GM19328 (cell line): Measurements from ENCODE around the gene TAF4.
"Not testable (repeated sequence)": the region's sequence is repeated elsewhere in the genome, so short reads cannot be mapped to it uniquely, and the experiment has no call there.

Source experiments
- ATAC-seq: cut with Tn5 transposase; IDR thresholded peaks from one replicate; pipeline ENCODE4 v1.9.1; 2021; ENCODE audit warnings: mild to moderate bottlenecking, moderate library complexity; ENCODE audit not compliant: unreplicated experiment

The TAF4 gene

DNA sequence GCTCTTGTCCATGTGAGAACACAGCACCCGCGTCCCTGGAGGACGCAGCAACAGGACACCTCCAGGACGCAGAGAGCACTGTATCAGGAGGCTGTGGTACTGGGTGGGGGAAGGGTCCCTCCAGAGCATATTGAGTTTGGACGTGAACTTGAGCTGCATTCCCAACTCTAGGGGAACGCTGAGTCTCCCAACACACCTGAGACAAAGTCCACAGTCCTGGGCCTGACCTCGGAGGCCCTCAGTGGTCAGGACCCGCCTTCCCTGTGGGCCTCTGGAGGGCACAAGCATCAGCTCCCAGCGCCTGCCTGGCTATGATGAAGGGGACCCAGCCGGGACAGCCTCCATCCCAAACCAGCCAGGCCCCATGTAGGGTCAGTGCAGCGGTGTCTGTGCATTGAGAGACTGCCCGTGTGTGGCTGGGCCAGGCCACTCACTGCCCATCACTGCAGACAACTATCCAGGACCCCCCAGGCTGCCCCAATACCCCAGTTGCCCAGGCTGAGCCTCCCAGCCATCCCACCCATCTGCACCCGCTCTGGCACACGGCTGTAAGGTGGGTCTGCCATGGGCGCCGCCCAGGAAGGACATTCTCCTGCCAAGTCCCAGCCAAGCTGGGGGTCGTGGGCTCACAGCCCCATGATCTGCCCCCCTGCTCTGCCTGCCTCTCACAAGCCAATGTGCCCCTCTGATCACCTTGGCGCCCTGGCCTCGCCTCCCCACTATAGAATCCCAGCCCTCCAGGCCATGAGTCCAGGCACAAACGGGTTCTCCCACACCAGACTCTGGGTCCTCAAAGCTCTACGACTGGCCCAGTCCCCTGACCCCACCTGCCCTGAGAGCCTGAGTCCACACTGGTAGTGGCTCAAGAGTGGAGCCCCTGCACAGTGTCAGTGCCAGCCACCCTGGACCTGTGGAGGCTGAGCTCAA is 115.7 kb downstream of the TAF4 start:
- no peak for ATAC-seq

DNA sequence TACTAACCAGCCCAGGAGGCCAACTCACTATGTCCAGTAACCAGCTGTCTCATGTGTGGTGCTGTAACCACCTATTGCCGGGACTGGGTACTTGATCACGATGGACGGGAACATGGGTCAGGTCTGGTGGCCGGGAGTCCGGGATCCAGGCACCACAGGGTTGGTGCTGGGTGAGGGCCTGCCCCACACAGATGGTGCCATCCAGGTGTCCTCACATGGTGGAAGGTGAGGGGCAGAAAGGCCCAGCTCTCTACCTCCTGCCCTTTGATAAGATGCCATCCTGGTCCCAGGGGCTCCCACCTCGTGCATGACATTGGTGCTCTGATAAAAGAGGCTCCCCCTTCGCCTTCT is 116.3 kb downstream of the TAF4 start:
- no peak for ATAC-seq

DNA sequence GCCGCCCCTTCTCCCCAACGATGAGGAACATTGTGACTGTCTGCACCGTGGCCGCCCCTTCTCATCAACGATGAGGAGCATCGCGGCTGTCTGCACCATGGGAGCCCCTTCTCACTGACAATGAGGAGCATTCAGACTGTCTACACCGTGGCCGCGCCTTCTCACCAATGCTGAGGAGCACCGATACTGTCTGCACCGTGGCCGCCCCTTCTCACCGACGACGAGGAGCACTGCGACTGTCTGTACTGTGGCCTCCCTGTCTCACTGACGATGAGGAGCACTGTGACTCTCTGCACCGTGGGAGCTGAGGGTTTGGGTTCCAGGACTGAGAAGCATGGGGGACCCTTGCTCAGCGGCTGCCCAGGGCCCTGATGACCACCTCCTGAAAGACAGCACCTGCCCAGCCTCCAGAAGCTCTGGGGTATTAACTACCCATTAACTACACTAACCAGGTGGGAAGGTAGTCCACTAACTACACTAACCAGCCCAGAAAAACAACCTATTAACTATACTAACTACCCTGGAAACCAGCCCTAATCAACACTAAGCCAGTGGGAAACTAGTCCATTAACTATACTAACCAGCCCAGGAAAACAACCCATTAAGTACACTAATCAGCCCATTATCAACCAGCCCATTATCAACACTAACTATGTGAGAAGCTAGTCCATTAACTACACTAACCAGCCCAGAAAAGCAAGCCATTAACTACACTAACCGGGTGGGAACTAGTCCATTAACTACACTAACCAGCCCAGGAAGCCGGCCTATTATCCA is 116.9 kb downstream of the TAF4 start:
- no peak for ATAC-seq

DNA sequence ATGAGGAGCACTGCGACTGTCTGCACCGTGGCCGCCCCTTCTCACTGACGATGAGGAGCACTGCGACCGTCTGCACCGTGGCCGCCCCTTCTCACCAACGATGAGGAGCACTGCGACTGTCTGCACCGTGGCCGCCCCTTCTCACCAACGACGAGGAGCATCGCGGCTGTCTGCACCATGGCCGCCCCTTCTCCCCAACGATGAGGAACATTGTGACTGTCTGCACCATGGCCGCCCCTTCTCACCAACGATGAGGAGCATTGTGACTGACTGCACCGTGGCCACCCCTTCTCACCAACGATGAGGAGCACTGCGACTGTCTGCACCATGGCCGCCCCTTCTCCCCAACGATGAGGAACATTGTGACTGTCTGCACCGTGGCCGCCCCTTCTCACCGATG is 117.6 kb downstream of the TAF4 start:
- ATAC-seq, result not testable (repeated sequence)

DNA sequence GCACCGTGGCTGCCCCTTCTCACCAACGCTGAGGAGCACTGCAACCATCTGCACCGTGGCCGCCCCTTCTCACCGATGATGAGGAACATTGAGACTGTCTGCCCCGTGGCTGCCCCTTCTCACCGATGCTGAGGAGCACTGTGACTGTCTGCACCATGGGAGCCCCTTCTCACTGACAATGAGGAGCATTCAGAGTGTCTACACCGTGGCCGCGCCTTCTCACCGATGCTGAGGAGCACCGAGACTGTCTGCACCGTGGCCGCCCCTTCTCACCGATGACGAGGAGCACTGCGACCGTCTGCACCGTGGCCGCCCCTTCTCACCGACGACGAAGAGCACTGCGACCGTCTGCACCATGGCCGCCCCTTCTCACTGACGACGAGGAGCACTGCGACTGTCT is 120.2 kb downstream of the TAF4 start:
- ATAC-seq, result not testable (repeated sequence)

DNA sequence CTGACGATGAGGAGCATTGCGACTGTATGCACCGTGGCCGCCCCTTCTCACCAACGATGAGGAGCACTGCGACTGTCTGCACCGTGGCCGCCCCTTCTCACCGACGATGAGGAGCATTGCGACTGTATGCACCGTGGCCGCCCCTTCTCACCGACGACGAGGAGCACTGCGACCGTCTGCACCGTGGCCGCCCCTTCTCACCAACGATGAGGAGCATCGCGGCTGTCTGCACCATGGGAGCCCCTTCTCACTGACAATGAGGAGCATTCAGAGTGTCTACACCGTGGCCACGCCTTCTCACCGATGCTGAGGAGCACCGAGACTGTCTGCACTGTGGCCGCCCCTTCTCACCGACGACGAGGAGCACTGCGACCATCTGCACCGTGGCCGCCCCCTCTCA is 120.7 kb downstream of the TAF4 start:
- not testable (repeated sequence) for ATAC-seq

DNA sequence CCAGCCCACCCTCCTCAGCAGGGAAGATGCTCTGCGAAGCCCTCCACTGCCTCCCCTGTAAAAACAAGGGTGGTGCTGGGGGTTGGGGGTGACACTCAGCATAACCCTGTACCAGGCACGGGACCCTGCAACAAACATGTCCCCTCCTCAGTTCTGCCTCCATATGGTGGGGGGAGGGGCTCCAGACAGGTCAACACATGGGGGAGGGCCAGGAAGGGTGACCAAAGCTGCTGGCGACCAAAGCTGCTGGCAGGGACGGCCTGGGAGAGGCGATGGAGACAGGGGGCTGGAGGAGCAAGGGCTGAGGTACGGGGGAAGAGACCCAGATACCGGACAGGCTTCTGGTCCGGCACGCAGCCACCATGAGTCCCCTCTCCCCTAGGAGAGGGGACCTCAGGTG is 123.2 kb downstream of the TAF4 start:
- no peak for ATAC-seq

DNA sequence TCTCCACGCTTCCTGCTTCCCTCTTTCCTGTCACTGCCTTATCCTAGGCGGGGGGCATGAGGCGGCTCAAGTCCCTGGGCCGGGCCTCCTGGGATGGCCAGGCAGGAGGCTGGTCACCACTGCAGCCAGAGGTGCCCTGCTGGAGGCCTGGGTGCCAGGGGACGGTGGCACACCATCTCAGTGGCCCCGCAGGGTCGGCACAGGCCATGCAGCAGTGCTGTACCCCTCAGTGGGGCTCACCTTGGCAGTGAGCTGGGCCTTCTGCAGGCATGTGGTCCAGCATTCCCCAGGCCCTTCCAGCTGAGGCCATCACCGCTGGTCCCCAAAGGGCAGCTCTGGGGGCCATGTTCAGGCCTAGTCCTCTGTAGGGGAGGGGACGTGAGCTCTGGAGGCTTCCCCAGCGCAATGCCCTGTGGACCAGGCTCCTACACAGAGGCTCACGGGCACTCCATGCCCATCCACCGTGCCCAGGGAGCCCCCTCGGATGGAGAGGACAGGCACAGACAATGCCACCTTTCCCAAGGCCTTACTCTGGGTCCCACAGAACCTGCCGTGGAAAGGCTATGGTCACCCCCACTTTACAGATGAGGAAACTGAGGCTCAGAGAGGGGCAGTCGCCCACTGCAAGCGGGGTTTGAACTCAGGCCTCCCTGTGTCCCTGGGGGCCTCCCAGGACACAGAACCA is 123.8 kb downstream of the TAF4 start:
- ATAC-seq, result no peak

DNA sequence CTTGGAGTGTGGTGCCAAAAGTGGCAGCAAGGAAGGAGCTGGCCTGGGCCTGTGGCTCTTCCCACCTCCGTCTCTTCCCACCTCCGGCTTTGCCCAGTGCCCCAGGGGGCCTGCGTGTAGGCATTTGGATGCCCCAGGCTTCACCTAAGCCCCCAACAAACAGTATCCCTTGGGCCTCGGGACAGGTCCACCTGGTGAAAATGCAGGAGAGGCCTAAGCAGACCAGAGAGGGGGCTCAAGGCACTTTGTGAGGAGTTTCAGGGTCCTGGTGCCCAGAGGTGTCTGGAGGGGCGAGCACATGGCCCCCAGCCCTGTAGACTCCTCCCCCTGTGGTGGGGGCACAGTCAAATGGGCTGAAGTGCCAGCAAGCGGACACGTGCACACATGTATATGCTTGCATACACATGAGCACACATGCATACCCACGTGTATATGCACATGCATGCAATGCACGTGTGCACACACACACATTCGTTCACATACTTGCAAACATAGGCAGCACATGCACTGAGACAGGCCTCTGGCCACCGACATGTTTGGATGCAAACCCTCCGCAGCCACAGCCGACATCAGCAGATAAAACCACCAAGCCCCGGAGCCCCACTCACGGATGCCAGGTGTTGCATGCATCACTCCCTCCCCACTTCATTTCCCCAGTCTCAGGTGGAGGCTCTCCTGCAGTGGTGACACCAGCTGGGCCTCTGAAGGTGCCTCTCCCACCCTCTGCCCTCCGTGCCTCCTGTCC is 124.5 kb downstream of the TAF4 start:
- ATAC-seq, result no peak

DNA sequence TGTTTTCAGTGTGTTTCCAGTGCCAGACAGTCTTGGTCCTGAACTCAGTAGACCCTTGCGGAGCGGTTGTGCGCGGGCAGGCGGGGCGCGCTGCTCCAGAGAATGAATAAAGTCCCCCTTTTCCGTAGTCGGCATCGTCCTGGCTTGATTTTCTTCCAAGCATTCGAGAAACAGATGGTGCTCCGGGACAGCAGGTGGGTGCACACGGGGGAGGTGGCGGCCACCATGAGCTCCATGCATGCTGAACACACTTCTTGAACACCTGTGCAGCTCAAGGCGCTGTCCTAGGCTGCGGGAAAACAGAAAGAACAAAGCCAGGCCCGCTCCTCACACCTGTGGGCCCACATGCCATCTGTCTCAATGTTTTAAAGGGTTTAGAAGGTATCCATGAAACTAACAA is 125.2 kb downstream of the TAF4 start:
- no peak for ATAC-seq

DNA sequence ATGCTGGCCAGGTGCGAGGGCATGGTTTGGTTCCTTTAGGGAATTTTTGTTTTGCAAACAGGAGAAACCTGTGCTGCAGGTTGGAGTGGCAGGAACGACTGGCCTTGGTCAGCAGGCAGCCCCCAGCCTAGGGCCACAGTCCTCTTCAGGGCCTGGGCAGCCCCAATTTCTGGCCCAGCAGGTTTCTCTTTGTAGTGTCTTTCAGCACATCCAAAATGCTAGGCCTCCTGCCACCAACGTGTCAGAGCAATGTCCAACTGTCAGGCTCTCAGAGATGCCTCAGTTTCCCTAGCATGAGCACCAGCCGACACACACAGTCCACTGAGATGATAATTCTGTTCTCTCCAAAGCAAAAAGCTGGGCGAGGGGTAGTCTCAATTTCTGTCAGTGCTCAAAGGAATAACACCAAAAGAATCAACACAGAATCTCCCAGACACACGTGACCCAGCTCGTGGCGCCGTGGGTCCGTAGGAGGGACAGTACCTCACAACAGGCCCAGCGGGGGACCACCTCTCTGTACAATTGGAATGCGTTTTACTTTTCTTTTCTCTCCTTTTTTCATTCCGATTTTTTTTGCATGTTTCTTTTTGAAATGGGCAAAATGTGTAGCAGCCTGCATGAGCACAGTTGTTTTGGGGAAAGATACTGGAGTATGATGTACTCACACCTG is 125.9 kb downstream of the TAF4 start:
- no peak for ATAC-seq

DNA sequence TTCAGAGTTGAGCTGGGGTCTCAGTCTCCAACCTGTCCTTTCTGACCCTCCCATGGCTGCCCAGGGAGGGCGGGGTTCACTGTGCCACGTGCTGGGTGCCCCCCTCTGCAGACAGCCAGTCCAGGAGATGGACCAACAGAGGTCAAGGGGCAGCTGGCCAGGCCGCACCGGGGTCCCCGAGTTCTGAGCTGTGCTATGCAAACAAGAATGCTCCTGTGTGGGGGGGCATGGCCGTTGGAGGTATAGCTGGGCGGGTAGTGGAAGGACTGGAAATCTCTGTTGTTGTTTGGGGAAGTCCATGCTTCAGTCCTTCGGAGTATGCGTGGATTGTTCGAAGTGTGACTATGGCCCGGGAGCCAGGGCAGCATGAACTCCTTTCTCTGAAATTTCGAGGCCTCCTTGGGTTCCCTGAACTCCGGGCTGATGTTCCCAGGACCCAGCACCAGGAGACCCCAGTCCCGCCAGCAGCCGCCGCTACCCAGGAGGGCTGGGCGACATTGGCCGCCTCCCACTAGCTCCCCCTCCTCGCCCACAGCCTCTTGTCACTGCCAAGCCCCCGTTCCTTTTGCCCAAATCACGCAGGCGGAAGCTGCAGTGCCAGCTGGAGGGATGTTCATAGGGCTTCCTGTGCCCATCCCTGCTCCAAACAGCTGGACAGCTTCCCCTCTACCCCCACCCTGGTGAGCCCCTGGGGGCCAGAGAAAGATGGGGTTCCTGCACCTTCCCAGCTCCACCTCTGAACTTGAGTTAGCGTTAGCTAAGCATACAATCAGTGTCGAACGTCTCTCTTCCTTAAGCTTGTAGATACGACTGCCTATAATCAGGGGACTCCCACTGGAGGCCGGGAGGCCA is 126.6 kb downstream of the TAF4 start:
- ATAC-seq, result no peak

DNA sequence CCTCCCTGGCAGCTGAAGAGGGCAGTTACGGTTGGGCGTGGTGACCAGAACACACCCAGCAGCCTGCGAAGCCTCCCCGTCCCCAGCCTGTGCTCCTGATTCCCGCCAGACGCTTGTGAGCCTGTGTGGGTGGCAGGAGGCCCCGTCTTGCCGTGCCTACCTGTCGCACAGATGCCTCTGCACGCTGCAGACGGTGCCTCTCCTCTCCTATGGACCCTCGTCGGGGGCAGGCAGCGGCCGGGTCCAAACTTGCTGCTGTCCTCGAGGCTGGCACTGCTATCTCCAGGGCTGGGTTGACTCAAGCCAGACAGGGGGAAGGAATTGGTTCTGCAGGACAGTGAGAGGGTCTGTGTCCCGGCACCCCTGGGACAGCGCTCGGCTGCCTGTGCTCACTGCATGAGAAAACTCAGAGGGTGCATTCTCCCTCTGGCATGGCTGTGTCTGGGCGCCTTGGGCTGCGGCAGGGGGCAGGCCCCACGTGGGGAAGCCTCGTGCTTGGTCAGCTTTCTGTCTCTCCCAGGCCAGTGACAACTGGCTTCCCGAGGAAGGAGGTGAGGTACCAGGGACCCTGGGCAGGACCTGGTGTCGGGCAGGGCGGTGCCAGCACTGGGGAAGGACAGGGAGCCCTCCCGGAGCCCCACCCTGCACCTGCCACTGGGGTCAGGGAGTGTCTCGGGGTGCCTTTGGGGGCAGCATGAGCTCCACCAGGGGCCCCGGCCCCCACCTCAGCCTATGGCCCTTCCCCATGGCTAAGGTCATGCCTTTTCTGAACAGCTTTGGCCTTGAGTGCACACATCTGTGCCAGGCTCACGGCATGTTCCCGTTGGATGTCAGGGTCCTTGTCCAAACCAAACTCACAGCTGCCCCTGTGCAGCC is 127.5 kb downstream of the TAF4 start:
- no peak for ATAC-seq

DNA sequence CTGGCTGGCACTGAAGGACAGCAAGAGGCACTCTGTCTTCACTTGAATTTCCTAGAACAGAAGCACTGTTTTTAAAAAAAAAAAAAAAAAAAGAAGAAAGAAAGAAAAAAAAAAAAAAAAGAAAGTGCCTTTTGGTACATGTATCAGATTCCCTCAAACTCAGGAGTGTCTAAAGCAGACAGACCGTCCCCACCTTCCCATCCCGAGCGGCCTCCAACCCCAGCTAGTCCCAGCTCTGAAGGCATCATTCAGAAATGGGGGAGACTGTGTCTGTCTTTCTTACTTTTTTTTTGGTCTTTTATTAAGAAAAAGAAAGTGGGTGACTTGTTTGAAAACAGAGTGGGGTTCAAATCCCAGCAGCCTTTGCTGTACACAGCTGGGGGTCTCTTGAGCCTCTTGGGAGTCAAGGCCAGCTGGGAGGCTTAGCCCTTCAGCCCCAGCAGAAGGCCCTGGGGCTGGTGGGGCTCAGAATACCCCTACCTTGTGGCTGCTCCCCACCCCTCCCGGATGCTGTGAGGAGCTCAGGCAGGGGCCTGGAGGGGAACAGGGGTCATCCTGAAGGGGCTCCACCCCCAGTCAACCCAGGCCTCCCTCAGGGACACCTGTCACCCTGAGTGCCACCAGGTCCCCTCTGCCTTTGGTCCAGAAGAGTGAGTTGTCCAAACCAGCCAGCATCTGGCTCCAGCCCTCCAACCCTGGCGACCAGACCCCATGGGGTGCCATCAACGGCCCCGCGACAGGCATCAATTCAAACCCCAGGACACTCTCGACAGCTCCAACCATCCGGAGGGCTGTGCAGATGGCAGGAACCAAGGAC is 128.3 kb downstream of the TAF4 start:
- ATAC-seq, result no peak

DNA sequence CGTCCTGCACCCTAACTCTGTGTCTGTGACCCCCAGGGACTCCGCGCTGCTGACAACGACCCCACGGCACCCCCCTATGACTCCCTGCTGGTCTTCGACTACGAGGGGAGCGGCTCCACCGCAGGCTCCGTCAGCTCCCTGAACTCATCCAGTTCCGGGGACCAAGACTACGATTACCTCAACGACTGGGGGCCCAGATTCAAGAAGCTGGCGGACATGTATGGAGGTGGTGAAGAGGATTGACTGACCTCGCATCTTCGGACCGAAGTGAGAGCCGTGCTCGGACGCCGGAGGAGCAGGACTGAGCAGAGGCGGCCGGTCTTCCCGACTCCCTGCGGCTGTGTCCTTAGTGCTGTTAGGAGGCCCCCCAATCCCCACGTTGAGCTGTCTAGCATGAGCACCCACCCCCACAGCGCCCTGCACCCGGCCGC is 129.0 kb downstream of the TAF4 start:
- no peak for ATAC-seq

DNA sequence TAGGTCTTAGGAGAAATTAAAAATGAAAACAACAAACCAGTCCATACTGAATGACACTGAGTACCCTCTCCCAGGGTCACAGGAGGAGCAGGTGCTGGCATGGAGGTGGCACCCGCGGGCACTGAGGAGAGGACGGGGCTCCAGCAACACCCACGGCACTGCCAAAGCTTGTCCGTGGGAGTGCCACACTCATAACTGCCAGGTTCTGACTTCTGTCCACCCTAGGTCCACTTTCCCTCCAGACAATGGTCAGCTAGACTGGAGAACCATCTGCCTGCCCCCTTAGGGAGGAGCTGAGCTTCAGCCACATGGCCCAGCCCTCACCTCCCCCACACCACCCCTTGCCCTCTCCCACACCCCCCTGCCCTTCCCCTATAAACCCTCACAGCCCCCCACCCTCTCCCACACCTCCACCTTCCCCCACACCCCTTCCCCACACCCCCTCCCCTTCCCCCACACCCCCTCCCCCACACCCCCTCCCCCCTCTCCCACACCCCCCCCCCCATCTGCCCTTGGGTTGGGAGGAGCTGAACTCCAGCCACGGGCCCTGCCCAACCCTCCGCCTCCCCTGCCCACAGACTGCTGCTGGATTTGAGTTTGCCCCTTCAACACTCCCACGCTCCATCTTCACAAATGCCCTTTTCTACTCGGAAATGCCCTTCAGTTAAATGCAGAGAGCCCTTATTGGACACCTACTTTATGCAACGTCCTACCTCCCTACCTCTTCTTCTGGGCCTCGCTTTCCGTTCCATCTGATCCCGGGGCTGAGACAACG is 129.6 kb downstream of the TAF4 start:
- ATAC-seq, result no peak
